Posterior cingulate gyrus (tissue), 11 donors: ENCODE data around the gene RDH14.

Experiments
- DNase-seq, 10 donors: peaks; one replicate each; pipeline versions ENCODE4 v3.0.0 to v3.0.0-alpha.2; 2020 to 2021; ENCODE audit warnings: mixed read lengths in 3 of 10
- intact Hi-C: fragments of 100-400 bp; cut with DNase I; formaldehyde crosslinking; loops from one replicate; pipeline ENCODE4 v1.15.1; 2023

Gene RDH14

GRCh38 chr2:18578033-18578432, 17.6 kb upstream of the RDH14 start:
- no peak for DNase-seq
- intact Hi-C loops: no loop called here

GRCh38 chr2:18566145-18566769, 5.8 kb upstream of the RDH14 start:
- DNase-seq: no peak
- intact Hi-C loops: no loop called here

GRCh38 chr2:18560797-18561085, 288 bp upstream of the RDH14 start:
- intact Hi-C loops: loop anchor here (5.0 kb wide), 1 partner anchor 1342 kb away; the partner anchor contains the start of gene TTC32
- no peak for DNase-seq

GRCh38 chr2:18559531-18560030, 872 bp downstream of the RDH14 start:
- peak in 2 of 10 donors; percentile 15 to 65 for DNase-seq
- intact Hi-C loops: loop anchor here (5.0 kb wide), 1 partner anchor 1343 kb away; the partner anchor contains the start of gene TTC32

- DNase-seq: no peak
- intact Hi-C loops: no loop called here
Measured at GRCh38 chr2:18558458-18558857, 2.0 kb downstream of the RDH14 start.

- no peak for DNase-seq
- intact Hi-C loops: no loop called here
Measured at GRCh38 chr2:18557121-18557520, 3.3 kb downstream of the RDH14 start.

- DNase-seq: no peak
- intact Hi-C loops: no loop called here
Measured at GRCh38 chr2:18552351-18553077, 7.9 kb downstream of the RDH14 start.

GRCh38 chr2:18551623-18552022, 8.8 kb downstream of the RDH14 start:
- intact Hi-C loops: no loop called here
- DNase-seq: no peak

- intact Hi-C loops: no loop called here
- no peak for DNase-seq
Measured at GRCh38 chr2:18551169-18551568, 9.3 kb downstream of the RDH14 start.

GRCh38 chr2:18550433-18550832, 10.0 kb downstream of the RDH14 start:
- DNase-seq: no peak
- intact Hi-C loops: no loop called here

- intact Hi-C loops: no loop called here
- no peak for DNase-seq
Measured at GRCh38 chr2:18549083-18549482, 11.4 kb downstream of the RDH14 start.

- intact Hi-C loops: no loop called here
- DNase-seq: no peak
Measured at GRCh38 chr2:18548621-18549020, 11.8 kb downstream of the RDH14 start.

- no peak for DNase-seq
- intact Hi-C loops: no loop called here
Measured at GRCh38 chr2:18546567-18546966, 13.9 kb downstream of the RDH14 start.

- intact Hi-C loops: no loop called here
- no peak for DNase-seq
Measured at GRCh38 chr2:18545384-18545783, 15.1 kb downstream of the RDH14 start.

GRCh38 chr2:18544171-18544570, 16.3 kb downstream of the RDH14 start:
- DNase-seq: no peak
- intact Hi-C loops: no loop called here

- no peak for DNase-seq
- intact Hi-C loops: no loop called here
Measured at GRCh38 chr2:18540872-18541271, 19.6 kb downstream of the RDH14 start.

- no peak for DNase-seq
- intact Hi-C loops: no loop called here
Measured at GRCh38 chr2:18536697-18537096, 23.8 kb downstream of the RDH14 start.

GRCh38 chr2:18536100-18536499, 24.4 kb downstream of the RDH14 start:
- no peak for DNase-seq
- intact Hi-C loops: no loop called here

- intact Hi-C loops: no loop called here
- DNase-seq: no peak
Measured at GRCh38 chr2:18531194-18531593, 29.3 kb downstream of the RDH14 start.

- intact Hi-C loops: loop anchor here (10.0 kb wide), 1 partner anchor 217 kb away; no protein-coding TSS in a partner anchor
- DNase-seq: no peak
Measured at GRCh38 chr2:18527822-18528221, 32.6 kb downstream of the RDH14 start.

- intact Hi-C loops: loop anchor here (10.0 kb wide), 1 partner anchor 217 kb away; no protein-coding TSS in a partner anchor
- DNase-seq: no peak
Measured at GRCh38 chr2:18527326-18527725, 33.1 kb downstream of the RDH14 start.

GRCh38 chr2:18526429-18526828, 34.0 kb downstream of the RDH14 start:
- intact Hi-C loops: loop anchor here (10.0 kb wide), 1 partner anchor 218 kb away; no protein-coding TSS in a partner anchor
- DNase-seq: no peak
